LHCN-M2 (cell line): Measurements from ENCODE around the gene SPRR5. TPM values are rescaled to one million over a fixed set of nuclear protein-coding genes. Genes with fewer than 3 reads are reported as not detected.

Experiments used
- DNase-seq: peaks from one replicate; pipeline ENCODE4 v3.0.0-alpha.2; 2012; ENCODE audit warnings: low read depth
- polyA plus RNA-seq: library from polyadenylated mRNA; unstranded; fragments of >200 nt; gene quantifications from one replicate; pipeline ENCODE4 v1.2.1, GENCODE V29; 2012; ENCODE audit warnings: missing spikeins
- total RNA-seq: library from RNA; depleted of rRNA; stranded (reverse); fragments of >200 nt; gene quantifications from 2 replicates; pipeline ENCODE4 v1.2.3, GENCODE V29; 2014; rRNA removed

The SPRR5 gene, protein sequence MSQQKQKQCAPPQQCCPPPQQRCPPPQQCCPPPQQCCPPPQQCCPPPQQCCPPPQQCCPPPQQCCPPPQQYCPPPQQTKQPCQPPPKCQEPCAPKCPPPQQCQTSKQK
- not detected in 2 replicates for total RNA-seq
- not detected for polyA plus RNA-seq

DNA sequence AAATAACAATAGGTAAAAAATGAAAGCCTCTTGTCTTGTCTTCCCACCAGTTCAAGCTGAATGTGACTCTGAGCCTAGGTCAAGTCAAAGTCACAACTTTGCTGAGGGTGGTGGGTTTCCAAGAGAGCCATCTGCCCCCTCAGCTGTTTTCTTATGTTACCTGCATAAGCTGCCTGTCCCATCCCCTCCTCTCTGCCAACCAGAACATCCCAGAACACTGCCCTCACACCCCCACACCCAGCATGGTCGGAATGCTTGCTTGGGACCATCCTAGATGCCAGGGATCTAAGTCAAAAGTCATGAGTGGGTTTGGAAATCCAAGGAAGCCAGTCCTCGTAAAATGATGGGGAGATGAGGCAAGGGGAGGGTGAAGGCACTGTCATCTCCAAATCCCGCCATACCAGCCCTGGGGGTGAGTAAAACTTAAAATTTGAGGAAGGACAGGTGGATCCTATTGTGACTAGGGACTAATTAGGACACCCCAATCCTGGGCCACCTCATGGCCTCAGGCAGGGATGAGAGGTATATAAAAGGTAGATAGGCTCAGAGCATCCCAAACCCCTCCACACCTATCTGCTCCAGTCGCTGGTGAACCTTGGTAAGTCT, at the start of gene SPRR5:
TSS of gene SPRR5 (plus strand) at position 556 of the 606 bp plus-strand sequence. CDS start 1,349 bp downstream, outside the sequence.
- DNase-seq = no peak

DNA sequence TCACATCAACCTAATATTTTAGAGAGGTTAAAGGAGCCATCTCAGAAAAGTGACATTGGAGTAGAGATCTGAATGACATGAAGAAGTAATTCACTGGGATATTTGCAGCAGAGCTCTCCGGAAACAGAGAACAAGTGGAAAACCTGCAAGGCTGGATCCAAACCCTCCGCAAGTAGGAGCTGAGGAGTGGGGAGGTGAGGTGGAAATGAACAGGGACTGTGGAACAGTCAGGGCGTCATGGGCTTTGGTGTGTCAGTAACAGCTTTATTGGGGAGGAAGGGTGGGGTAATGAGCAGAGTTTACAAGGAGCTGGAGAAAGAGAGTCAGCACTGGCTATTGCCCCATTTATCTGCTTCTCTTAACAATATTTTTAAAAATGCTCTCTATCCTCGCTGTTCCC, 48.0 kb upstream of the SPRR5 start:
- DNase-seq = no peak

DNA sequence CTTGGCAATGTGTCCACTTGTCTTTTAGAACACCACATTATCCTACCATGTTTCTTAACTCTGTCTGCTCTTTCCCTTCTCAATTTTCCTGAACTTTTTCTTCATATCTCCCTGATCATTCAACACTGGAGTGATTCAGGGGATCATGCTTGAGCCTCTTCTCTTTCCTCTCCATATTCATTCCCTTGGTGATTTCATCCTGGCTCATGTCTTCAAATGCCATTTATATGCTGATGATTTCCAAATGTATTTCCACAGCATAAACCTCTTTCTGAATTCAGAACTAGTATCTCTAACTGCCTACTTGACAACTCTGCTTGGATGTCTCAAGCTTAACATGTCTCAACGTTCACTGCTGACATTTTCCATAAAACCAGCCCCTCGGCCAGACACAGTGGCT, 47.1 kb upstream of the SPRR5 start:
- no peak for DNase-seq

DNA sequence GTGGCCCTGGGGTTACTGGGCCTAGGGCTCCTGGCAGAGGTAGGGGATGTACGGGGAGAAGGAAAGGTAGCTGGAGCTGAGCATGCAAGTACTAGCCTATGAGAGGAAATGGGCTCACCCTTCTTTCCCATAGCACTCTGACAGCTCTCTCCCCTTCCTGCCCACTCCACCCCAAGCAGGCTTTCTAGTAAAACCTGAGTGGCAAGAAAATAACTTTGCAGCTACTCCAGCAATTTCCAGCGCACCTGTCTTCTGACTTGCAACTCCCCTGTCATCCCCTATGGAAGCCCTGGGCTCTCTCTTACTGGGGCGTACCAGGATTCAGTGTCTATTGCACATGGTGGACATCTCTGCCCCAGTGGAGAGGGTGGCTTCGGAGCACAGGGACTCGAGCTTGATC, 45.4 kb upstream of the SPRR5 start:
- DNase-seq = no peak

DNA sequence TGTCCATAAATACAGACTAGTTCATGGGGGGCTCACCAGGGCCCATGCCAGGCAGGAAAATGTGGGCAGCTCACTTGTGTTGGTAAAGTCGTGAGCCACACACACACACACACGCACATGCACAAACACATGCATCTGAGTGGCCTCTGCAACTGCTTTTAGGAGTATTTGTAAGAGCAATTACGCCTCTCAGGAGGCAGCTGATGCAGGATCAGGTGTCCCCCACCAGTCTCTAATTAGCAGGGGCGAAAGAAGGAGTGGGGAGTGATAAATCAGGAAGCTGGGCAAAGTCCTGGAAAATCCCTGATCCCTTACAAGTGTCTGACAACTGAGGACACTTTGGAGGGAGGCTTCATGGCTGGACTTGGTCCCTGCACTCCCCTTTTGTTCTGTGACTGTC, 44.4 kb upstream of the SPRR5 start:
- DNase-seq = no peak

DNA sequence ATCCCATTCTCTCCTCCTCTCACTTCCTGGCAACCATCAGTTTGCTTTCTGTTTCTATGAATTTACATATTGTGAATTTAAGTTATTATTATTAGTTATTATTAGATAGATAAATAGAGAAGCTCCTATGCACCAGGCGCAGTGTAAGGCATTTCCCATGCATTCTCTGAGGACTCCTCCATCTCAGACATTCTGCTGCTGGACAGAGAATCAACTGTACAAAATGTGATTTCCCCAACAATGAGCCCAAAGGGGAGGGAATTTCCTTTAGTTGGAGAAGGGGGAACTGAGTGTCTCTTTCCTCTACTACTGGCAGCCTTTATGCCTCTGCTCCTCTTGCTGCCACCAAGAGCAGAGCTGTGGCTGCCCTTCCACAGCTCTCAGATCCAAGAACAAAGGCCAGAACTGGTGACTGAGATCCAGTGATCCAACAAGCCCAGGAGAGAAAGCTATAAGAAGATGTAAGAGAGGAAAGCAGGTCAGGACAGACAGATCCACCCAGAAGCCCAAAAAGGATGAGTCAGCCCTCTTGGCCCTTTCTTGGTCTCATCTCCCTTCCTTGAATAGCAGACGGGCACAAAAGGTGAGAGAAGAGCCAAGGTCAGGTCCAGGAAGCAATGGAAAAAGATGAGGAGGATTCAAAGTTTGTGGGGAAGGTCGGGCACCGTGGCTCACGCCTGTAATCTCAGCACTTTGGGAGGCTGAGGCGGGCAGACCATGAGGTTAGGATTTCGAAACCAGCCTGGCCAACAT, 42.1 kb upstream of the SPRR5 start:
- no peak for DNase-seq

DNA sequence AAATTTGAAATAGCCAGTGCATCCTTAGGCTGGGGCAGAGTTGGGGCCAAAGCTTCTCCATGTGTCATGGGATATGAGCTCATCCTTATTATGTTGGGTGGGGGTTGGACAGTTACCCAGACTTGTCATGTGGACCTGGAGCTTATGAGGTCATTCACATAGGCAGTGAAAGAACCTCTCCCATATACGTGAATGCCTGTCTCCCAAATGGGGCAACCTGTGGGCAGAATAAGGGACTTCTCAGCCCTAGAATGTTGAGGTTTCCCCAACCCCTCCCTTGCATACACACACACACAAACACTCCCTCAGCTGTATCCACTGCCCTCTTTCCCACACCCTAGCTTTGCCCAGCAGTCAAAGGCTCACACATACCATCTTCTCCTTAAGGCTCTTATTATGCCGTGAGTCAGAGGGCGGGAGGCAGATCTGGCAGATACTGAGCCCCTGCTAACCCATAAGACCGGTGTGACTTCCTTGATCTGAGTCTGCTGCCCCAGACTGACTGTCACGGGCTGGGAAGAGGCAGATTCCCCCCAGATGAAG, 40.9 kb upstream of the SPRR5 start:
- DNase-seq = no peak

DNA sequence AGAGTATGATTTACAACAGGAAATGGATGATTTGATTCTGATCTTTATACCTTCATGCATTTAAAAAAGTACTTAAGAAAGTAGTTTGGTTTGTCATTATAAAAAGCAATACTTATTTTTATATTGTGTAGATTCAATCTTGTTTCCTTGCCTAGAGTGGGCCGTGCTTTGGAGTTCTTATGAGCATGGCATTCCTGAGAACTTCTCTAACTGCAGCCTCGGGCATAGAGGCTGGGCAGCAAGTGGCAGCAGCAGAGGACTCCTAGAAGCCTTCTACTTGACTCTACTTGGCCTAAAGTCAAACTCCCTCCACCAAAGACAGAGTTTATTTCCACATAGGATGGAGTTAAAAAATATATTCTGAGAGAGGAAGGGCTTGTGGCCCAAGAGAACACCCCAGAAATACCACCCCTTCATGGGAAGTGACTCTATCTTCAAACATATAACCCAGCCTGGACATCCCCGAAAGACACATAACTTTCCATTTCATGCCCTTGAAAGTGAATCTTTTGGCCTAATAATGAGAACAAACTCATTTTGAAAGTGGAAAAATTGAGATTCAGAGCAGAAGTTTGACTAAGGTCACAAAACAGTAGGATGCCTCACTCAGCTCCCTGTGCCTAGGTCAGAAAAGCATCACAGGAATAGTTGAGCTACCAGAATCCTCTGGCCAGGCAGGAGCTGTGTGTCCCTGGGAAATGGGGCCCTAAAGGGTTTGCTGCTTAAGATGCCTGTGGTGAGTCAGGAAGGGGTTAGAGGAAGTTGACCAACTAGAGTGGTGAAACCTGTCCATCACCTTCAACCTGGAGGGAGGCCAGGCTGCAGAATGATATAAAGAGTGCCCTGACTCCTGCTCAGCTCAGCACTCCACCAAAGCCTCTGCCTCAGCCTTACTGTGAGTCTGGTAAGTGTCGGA, 39.1 kb upstream of the SPRR5 start, which contains the start of gene IVL:
TSS of gene IVL (plus strand) at position 861 of the 916 bp plus-strand sequence. CDS start 1,252 bp downstream, outside the sequence.
- no peak for DNase-seq

DNA sequence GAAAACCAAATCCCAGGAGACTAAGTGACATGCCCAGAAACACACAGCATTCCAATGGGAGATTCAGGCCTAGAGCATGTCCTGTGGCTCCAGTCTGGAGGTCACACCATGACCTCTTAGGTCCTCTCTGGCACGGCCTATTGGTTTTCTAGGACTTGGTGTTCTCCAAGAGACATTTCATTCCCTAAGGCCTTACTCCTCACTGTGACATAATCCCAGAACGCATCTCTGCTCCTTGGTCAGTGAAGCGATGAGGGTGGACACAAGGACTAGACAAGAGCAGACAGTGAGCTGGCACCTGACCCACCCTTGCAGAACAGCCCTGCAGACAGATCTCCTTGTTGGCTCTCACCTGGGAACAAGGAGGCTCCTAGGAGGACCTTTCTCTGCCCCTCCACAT, 37.8 kb upstream of the SPRR5 start:
- DNase-seq = no peak

DNA sequence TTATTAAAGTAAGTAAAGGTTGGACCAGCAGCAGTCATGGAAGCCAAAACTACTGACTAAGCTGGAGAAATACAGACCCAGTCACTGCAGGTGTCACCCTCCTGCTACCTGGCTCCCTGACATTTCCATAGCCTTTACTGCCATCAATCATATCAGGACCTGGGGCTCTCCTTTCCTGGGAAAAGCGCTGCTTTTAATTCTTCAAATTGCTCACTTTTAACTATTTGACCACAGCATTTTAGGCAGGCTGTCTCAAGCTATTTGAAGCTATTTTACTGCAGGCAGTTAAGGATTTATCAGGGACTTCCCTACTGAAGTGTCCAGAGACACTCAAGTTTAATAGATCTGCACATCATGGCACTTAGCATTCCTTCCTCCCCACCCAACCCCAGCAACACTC, 34.5 kb upstream of the SPRR5 start:
- no peak for DNase-seq

DNA sequence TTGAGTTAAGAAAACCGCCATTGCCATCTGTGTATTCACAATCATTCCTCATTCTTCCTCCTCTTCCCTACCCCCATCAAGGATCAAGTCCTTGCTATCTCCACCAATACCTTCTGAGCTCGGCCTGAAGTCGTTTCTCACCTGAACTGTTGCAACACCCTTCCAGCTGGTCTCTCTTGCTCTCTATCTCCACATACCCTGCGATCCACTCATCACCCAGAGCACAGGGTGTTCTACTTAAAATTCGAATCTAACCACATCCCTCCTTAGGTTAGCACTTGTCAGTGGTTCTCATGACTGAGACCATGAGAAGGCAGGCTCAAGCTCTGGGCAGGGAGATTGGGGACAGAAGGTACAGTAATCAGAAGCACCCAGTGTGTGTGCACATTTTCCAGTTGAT, 34.1 kb upstream of the SPRR5 start:
- DNase-seq = no peak

DNA sequence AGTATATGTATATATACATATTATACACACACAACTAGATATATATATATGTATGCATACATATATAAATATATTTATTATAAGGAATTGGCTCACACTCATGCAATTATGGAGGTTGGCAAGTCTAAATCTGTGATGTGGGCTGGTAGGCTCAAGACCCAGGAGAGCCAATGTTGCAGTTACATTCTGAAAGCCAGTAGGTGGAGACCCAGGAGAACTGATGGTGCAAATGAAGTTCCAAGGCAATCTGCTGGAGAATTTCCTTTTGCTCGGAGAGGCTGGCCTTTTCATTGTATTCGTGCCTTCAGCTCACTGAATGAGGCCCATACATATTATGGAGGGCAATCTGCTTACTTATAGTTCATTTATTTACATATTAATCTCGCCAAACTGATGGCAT, 29.2 kb upstream of the SPRR5 start:
- DNase-seq = no peak

DNA sequence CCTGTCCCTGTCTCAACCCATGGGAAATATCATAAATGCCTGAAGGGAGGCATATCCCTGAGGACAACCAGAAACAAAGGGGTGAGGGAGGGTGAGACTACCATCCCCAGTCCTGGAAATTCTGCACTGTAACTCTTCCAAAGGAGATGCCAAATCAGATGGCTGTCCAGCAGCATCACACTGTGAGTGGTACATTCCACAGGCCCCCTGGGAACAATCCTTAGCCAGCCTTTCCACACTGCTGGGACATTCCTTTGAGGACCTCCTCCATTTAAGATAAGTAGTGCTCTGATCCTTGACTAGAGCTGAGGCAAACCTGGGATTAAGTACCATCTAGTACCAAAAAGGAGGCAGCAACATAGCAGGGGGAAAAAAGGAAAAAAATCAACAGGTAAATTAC, 27.9 kb upstream of the SPRR5 start:
- no peak for DNase-seq

DNA sequence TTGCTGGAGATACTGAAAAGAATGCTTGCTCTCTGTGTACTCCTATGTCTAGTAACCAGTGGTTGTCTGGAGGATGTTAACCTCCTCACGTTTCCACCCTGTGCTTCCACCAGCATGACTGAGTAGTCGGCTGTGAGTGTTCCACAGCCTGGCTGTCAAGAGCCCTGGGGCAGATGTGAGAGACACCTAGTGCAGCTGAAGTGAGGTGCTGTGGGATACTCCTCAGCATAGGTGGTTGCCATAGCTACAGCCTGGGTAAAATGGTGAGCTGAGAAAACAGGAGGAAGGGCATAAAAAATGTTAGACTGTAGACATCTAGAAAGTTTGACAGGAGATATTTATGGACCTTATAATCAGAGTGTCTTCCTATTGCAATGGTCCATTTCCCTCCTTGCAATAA, 22.8 kb upstream of the SPRR5 start:
- DNase-seq = no peak

DNA sequence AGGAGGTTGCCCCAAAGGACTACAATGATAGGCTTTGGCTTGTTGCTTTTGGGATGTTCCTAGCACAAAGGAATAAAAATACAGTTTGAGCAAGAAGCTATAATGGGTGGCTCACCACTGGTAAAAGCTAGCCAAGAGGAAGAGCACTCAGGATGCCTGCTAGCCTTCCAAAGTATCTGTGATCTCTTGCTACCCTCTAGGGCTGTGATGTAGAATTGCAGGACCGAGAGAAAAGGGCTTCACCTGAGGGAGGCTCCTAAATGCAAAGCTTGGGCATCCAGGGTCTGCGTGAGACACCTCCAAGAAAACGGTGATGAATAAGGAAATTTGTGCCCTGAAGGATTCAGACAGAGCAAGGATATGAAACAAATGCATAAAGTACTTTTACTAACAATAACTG, 20.9 kb upstream of the SPRR5 start:
- DNase-seq = no peak

DNA sequence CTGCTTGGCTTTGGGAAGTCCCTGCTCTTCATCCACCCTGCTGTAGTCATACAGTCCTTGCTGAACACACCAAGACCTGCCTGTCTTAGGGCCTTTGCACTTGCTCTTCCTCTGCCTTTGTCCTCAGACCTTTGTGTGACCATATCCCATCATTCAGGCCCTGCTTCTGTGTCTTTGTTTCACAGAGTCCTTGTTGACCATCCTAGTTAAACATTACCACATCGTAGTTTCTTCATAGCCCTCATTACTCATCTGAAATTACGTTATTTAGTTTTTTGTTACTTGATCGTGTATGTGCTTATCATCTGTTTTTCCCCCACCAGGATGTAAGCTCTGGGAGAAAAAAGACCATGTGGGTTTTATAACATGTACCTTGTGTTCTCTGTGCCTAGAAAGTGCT, 18.3 kb upstream of the SPRR5 start:
- no peak for DNase-seq

DNA sequence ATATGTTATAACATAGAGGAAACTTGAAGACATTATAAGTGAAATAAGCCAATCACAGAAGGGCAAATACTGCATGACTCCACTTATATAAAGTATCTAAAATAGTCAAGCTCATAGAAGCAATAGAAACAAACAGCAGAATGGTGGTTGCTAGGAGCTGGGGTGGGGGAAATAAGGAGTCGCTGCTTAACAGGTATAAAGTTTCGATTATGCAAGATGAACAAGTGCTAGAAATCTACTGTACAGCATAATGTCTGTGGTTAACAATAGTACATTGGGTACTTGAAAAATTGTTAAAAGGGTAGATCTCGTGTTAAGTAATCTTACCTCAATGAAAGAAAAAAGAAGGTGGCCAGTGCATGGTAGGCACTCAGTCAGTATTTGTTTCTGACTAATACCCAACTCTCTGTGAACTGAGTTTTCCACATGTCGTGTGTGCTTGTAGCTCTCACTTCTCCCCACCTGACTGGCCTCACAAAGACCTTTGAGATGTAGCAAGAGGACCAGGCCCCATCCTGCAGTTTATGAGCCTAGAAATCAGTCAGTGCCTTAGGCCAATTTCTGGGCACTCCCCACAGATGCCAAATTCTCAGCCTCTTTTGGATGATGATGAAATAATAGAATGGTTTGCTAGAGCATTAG, 14.7 kb upstream of the SPRR5 start:
- no peak for DNase-seq

DNA sequence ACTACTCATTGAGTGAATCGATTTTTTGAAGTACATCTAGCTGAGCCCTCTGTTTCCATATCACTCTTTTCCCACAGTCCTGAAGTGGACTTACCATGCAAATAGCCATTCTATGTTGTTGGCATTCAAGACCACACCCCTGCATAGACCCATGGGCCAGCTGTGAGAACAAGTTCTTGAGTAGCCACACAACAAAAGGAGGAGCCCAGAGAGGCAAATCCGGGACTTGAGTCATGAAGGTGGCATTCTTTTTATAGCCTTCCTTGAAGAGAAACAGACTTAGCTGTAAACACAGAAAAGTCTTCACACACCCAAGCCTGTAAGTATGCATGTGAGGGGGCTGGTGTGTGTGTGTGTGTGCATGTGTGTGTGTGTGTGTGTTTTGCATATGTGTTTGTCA, 13.8 kb upstream of the SPRR5 start:
- no peak for DNase-seq

DNA sequence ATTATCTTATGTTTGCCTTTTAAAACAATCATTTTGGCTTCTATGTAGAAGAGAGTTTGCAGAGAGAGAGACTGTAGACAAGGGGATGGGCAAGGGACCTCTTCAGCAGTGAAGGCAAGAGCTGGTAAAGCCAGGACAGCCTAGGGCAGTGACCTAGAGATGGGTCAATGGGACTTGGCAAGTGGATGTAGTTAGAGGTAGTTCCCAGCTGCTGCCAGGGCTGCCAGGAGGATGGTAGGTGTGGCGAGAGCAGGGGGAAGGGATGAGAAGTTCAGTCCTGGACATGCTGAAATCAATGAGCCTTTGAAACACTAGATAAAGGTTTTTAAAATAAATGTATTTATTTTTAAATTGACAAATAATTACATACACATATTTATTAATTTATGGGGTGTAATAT, 6.4 kb upstream of the SPRR5 start:
- no peak for DNase-seq

DNA sequence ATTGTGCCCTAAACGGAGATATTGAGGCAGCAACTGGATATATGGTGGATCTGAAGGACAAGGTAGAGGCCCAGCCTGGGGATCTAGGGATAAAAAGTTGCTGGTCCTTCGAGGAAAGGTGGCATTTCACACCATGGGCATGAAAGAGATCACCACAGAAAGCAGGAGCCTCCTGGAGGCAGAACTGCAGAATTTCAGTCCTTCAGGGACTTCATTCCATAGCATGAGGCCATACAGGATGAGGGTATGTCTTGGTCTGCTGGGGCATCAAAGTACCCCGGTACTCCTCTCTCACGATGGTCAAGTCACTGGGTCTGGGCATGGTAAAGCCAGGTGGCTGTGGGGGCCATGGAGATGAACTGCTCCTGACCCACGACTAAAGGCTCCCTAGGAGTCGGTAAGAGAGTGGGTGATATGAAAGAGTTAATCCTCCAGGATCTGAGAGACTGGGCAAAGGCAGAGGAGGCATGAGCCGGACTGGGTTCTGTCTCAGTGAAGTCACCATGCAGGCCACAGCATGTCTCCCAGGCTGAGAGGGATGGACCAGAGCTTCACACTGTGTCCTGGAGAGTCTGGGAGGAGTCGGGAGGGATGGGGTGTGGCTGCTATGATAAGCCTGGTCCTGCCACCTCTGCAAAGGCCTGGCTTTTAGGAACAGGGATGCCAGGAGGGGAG, 5.8 kb upstream of the SPRR5 start:
- no peak for DNase-seq

DNA sequence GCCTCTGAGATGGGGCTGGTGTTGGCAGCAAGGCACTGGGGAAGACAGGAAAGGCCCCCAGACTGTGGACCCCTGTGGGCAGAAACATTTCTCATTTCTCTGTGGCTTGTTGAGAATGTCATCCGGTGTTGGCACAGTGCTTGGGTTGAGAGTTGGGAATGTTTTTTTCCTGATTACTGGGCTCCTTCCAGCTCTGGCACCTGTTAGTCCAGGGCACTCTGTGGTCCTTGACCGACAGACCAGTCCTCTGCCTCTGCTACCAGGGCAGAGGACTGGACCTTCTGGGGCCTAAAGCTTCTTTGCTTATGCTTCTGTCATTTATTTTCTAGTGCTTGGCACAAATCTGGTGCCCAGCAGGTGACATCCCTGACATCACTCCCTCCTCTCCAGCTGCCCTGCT, 4.8 kb upstream of the SPRR5 start:
- DNase-seq = no peak
